HEK293T (cell line): ENCODE measurements around the gene SLC44A3.

Experiments
- CTCF ChIA-PET: fragments of 350-600 bp; formaldehyde crosslinking; extraction: SDS; loops from one replicate; lab custom pipeline; 2021; ENCODE audit warnings: antibody characterized with exemption, inconsistent platforms; lab: Yijun Ruan, JAX
- POLR2A ChIA-PET: fragments of 350-600 bp; formaldehyde crosslinking; extraction: SDS; loops from one replicate; lab custom pipeline; 2020; ENCODE audit warnings: antibody characterized with exemption, inconsistent platforms; lab: Yijun Ruan, JAX
- DNase-seq: peaks from one replicate; pipeline ENCODE4 v3.0.0; 2012; ENCODE audit warnings: mixed read lengths; ENCODE audit errors: extremely low spot score
- ARNT ChIP-seq: fragments of 450-650 bp; IDR thresholded peaks from 2 replicates; pipeline ENCODE4 v1.6.1; 2017; ENCODE audit warnings: mild to moderate bottlenecking
- BHLHE40 ChIP-seq: fragments of 450-650 bp; IDR thresholded peaks from 2 replicates; pipeline ENCODE4 v1.6.1; 2016; ENCODE audit warnings: mild to moderate bottlenecking, moderate library complexity, borderline replicate concordance
- CTBP1 ChIP-seq: fragments of 450-650 bp; IDR thresholded peaks from 2 replicates; pipeline ENCODE4 v1.6.1; 2016; ENCODE audit warnings: borderline replicate concordance
- ELF4 ChIP-seq: fragments of 450-650 bp; IDR thresholded peaks from 2 replicates; pipeline ENCODE4 v1.6.1; 2017; ENCODE audit warnings: antibody characterized with exemption
- FOXA1 ChIP-seq: fragments of 450-650 bp; IDR thresholded peaks from 2 replicates; pipeline ENCODE4 v1.6.1; 2016; ENCODE audit warnings: mild to moderate bottlenecking
- FOXK2 ChIP-seq: fragments of 450-650 bp; IDR thresholded peaks from 2 replicates; pipeline ENCODE4 v1.6.1; 2016; ENCODE audit warnings: mild to moderate bottlenecking
- FOXM1 ChIP-seq: fragments of 450-650 bp; IDR thresholded peaks from 2 replicates; pipeline ENCODE4 v1.6.1; 2017; ENCODE audit warnings: mild to moderate bottlenecking, borderline replicate concordance
- HDGF ChIP-seq: fragments of 450-650 bp; IDR thresholded peaks from 2 replicates; pipeline ENCODE4 v1.6.1; 2017; ENCODE audit warnings: antibody characterized with exemption, borderline replicate concordance
- L3MBTL2 ChIP-seq: fragments of 450-650 bp; conservative IDR thresholded peaks from 2 replicates; pipeline ENCODE4 v1.6.1; 2016; ENCODE audit warnings: mild to moderate bottlenecking
- LEF1 ChIP-seq: fragments of 450-650 bp; IDR thresholded peaks from 2 replicates; pipeline ENCODE4 v1.6.1; 2017; ENCODE audit warnings: mild to moderate bottlenecking, borderline replicate concordance
- NFRKB ChIP-seq: fragments of 450-650 bp; IDR thresholded peaks from 2 replicates; pipeline ENCODE4 v1.6.1; 2016; ENCODE audit warnings: mild to moderate bottlenecking, moderate library complexity
- PKNOX1 ChIP-seq: fragments of 450-650 bp; IDR thresholded peaks from 2 replicates; pipeline ENCODE4 v1.6.1; 2016
- SP1 ChIP-seq: fragments of 450-650 bp; IDR thresholded peaks from 2 replicates; pipeline ENCODE4 v1.6.1; 2017
- SUZ12 ChIP-seq: fragments of 450-650 bp; IDR thresholded peaks from 2 replicates; pipeline ENCODE4 v1.6.1; 2016; ENCODE audit warnings: mild to moderate bottlenecking
- TARDBP ChIP-seq: fragments of 450-650 bp; IDR thresholded peaks from 2 replicates; pipeline ENCODE4 v1.6.1; 2016
- ZNF384 ChIP-seq: fragments of 450-650 bp; IDR thresholded peaks from 2 replicates; pipeline ENCODE4 v1.6.1; 2016

The SLC44A3 gene

GRCh38 chr1:94790670-94791069 is 29.5 kb upstream of the SLC44A3 start:
- CTCF ChIA-PET = no interaction called here
- POLR2A ChIA-PET = no interaction called here
- no peak for TF ChIP-seq BHLHE40
- TF ChIP-seq FOXA1 = no peak
- TF ChIP-seq HDGF = no peak
- no peak for TF ChIP-seq SUZ12
- no peak for TF ChIP-seq ARNT
- no peak for TF ChIP-seq ZNF384
- no peak for DNase-seq

DNA sequence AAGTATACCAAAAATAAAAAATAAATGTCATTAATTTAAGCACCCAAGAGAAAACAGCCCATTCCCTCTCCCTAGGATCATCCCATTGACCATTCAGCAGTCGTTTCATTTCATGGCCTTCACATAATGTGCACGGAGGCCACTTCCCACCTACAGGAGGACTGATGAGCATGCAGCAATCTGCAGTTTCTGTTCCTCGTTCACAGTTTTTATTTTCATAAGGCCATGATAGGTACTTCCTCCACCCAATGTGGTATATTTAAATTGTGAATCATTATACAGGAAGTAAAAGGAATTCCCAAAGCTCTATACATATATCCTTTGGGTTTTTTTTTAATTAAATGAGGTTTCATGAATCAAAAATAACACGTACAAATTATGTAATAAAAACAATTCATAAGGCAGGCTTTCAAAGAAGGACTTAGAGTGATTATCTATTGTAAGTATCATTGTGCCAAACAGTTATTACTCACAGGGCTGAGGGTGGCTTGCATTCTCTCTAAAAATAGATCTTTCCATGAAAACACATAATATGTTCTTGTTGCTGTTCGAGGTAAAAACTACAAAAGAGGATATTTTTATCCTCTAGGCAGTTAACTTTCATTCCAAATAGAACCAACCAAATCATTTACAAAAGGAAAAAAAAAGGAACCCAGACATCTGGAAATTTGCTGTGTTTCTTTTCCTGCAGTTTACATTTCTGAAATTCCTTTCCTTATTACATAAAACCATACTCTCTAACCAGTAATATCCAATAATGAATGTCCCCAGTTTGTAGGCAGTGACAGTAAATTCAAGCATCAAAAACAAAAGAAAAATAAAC is 27.5 kb upstream of the SLC44A3 start:
- ChIA-PET POLR2A (no interaction called here), CTCF (no interaction called here)
- TF ChIP-seq FOXA1 (no peak), CTBP1 (no peak), FOXM1 (no peak), HDGF (no peak), NFRKB (no peak), SP1 (no peak), SUZ12 (no peak), ARNT (no peak), FOXK2 (no peak), ELF4 (no peak)
- no peak for DNase-seq

- CTCF ChIA-PET = no interaction called here
- no peak for DNase-seq
- POLR2A ChIA-PET = no interaction called here
- TF ChIP-seq SUZ12 (no peak), L3MBTL2 (no peak), FOXA1 (no peak), SP1 (no peak), NFRKB (no peak), CTBP1 (no peak), ELF4 (no peak), FOXK2 (no peak), LEF1 (no peak), PKNOX1 (no peak)
Observed at GRCh38 chr1:94793296-94793656, 26.9 kb upstream of the SLC44A3 start.

- no peak for DNase-seq
- TF ChIP-seq TARDBP (no peak), ZNF384 (no peak), ARNT (no peak), SP1 (no peak), SUZ12 (no peak), ELF4 (no peak), L3MBTL2 (no peak), FOXM1 (no peak), NFRKB (no peak), FOXA1 (no peak), HDGF (no peak), BHLHE40 (no peak), LEF1 (no peak)
- ChIA-PET POLR2A (no interaction called here), CTCF (no interaction called here)
Observed at GRCh38 chr1:94795434-94795833, 24.7 kb upstream of the SLC44A3 start.

DNA sequence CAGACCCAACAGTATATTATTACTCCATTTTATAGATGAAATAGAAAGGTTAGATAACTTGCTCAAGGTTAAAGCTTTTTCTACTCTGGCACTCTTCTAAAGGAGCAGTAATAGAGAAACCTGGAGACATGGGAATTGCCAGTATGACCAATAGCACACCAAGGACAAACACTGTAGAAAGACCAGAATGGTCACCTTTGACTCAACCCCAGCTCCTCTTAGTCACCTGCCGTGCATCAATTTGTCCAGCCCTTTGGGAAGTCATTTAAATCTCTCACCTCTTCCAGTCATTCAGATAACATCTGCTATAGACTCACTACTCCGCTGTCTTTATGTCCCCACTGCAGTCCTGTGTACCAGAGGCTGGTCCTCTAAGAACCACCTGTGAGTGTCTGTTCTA is 23.9 kb upstream of the SLC44A3 start:
- CTCF ChIA-PET = no interaction called here
- TF ChIP-seq NFRKB = no peak
- TF ChIP-seq L3MBTL2 = no peak
- no peak for TF ChIP-seq FOXM1
- TF ChIP-seq FOXA1 = no peak
- TF ChIP-seq ELF4 = no peak
- TF ChIP-seq ZNF384 = no peak
- TF ChIP-seq TARDBP = no peak
- TF ChIP-seq LEF1 = no peak
- no peak for TF ChIP-seq ARNT
- no peak for TF ChIP-seq HDGF
- no peak for TF ChIP-seq SUZ12
- no peak for TF ChIP-seq PKNOX1
- TF ChIP-seq CTBP1 = no peak
- no peak for TF ChIP-seq SP1
- DNase-seq = no peak
- POLR2A ChIA-PET = no interaction called here

- no peak for TF ChIP-seq ARNT
- ChIA-PET POLR2A (no interaction called here), CTCF (no interaction called here)
- DNase-seq = no peak
Observed at GRCh38 chr1:94797291-94797690, 22.9 kb upstream of the SLC44A3 start.

DNA sequence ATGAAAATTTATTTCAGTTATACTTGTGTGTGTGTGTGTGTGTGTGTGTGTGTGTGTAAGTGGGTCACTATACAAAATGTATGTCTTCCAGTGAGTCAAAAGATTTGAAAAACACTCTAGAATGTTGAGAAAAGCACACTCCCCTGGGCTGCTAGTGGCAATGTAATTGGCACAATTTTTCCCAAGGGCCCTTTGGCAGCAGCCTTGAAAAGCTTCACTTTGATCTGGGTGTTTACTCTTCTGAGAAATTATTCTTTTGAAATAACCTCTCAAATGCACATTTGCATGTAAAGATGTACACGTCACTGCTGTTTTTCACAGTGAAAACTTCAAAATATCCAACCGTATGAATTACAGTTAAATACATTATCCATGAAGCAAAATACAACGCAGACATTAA is 22.1 kb upstream of the SLC44A3 start:
- ChIA-PET POLR2A (no interaction called here), CTCF (interaction anchor here (1.0 kb wide), 1 partner anchor 10 kb away, joined by 3 read pairs; no protein-coding TSS in a partner anchor)
- TF ChIP-seq HDGF = no peak
- TF ChIP-seq ELF4 = no peak
- no peak for TF ChIP-seq ARNT
- TF ChIP-seq LEF1 = no peak
- no peak for TF ChIP-seq PKNOX1
- no peak for TF ChIP-seq SUZ12
- no peak for TF ChIP-seq TARDBP
- TF ChIP-seq ZNF384 = no peak
- TF ChIP-seq FOXM1 = no peak
- no peak for TF ChIP-seq L3MBTL2
- TF ChIP-seq FOXK2 = no peak
- no peak for TF ChIP-seq CTBP1
- TF ChIP-seq BHLHE40 = no peak
- no peak for TF ChIP-seq NFRKB
- no peak for TF ChIP-seq FOXA1
- no peak for TF ChIP-seq SP1
- DNase-seq = no peak
